HG02870 (cell line): ENCODE results near the gene EXT2.

Source experiments
- ATAC-seq: cut with Tn5 transposase; IDR thresholded peaks from one replicate; pipeline ENCODE4 v1.9.1; 2021; ENCODE audit warnings: mild to moderate bottlenecking, moderate library complexity; ENCODE audit not compliant: unreplicated experiment

The EXT2 gene

GRCh38 chr11:44235765-44236201 is 140.3 kb downstream of the EXT2 start:
- no peak for ATAC-seq

- no peak for ATAC-seq
These were observed 140.8 kb downstream of the EXT2 start for GRCh38 chr11:44236296-44236695.

DNA sequence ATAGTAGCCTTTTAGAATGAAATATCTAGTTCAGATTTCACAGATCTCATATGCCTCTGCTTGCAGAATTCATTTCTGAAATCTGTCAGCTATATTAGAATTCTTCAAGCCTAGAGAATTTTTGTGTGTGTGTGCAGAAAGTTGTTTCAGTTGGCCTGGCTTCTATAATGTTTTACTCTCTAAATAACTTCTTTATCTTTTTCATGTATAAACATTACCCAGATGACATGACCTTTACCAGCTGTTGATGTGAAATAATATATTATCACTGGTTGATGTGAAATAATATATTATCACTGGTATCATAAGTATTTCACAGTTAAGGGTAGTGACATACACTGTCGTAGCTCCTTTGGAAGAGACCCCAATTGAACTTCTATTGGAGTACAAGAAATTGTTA is 141.7 kb downstream of the EXT2 start:
- ATAC-seq, result no peak

DNA sequence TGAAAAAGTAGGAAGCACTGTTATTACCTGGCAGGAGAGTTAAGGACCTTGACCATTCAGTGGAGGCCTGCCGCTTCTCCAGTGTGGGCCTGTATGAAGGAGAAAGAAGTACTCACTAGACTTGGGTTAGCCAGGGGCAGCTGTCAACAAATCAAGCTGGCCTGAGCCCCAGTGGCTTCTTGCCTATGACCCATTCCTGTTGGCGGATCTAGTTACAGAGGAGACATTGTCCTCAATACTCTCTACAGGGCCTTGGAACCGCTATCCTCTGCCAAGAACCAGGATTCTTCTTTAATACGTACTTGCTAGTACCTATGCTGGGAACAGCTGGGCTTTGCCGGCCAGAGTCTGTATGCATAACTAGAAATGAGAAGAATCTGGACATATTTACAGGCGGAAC is 146.4 kb downstream of the EXT2 start:
- no peak for ATAC-seq

DNA sequence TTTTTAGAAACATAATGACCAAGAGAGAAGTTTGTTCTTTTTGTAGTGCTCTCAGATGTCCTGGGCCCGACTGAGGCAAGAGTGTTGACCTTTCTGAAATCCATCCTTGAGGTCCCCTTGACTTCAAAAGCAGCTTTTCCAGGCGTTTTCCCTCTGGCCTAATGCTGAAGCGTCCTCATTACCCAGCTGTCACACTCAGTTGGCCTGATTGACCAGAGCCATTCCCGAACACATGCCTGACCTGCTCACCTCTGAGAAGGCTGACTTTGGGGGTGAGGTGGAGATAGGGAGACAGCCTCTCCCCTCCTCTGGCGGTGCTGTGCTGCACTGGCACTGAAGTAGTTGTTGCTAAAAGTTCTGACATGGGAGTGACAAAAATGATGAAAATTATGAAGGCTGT is 147.6 kb downstream of the EXT2 start:
- ATAC-seq, result no peak

- ATAC-seq, result no peak
These were observed 148.3 kb downstream of the EXT2 start for GRCh38 chr11:44243595-44244343.

- ATAC-seq, result no peak
These were observed 149.3 kb downstream of the EXT2 start for GRCh38 chr11:44244639-44245310.

- no peak for ATAC-seq
These were observed 151.2 kb downstream of the EXT2 start for GRCh38 chr11:44246726-44247125.

GRCh38 chr11:44247508-44247907 is 152.0 kb downstream of the EXT2 start:
- ATAC-seq, result no peak

DNA sequence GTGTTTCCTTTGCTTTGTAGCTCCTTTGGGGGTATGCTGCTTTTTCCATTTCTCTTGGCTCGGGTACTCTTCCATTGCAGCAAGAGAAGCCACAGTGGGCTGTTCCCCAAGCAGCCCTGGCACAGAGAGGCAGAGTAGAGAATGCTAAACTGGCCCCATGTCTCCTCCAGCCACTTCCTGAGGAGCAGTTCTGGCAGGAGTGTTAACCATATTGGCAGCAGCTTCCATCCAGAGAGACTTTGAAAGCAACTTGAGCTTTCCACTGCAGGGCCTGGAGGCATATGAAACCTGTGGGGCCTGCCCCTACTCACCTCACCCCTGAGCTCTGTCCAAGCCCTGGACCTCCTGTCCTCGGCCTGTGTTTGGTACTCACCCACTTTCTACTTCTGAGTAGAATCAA is 152.6 kb downstream of the EXT2 start:
- ATAC-seq, result no peak

DNA sequence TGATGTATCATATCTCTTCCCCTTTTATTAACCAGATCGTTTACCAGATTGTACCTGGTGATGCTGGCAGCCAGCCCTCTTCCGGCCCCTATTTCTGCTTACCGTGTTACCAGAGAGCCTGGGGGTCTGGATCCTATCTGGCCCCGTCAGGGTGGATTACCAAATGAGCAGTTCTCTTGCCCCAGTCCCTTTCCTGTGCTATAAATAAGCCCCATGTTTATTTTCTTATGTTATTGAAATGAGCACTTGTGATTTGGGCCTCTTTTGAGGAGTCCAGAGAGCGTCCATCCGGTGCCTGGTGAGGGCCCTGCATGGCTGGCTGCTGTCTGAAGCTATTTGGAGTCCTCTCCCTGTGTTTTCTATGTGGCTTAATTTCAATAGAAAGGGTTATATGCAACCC is 154.9 kb downstream of the EXT2 start:
- no peak for ATAC-seq

GRCh38 chr11:44252999-44253602 is 157.6 kb downstream of the EXT2 start:
- no peak for ATAC-seq

DNA sequence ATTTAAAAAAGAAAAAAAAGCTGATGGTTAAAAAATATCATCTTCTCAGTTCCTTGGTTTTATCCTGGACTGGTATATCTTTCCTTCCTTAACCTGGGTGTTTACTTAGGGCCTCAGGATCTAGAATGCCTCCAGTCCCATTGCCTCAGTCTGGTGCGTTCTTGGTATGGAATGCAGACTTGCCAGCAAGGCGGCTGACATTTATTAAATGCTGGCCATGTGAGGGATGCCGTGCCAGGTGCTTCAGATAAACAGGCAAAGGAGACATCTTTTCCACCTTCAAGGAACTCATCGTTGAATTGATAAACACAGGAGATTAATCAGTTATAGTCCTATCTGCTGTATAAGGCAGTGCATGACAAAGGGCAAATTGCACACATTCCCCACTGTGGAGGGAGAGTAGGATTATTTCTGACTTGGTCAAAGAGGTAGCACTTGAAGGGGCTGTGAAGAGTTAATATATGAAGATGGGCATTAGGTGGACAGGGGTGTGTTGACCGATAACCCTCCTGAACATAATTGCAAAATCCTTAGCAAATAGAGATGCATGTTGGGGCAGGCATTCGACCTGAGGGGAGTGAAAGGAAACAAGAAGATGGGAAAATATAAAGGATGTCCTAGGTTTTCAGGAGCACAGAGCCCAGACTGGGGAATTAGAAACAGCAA is 160.1 kb downstream of the EXT2 start:
- no peak for ATAC-seq

DNA sequence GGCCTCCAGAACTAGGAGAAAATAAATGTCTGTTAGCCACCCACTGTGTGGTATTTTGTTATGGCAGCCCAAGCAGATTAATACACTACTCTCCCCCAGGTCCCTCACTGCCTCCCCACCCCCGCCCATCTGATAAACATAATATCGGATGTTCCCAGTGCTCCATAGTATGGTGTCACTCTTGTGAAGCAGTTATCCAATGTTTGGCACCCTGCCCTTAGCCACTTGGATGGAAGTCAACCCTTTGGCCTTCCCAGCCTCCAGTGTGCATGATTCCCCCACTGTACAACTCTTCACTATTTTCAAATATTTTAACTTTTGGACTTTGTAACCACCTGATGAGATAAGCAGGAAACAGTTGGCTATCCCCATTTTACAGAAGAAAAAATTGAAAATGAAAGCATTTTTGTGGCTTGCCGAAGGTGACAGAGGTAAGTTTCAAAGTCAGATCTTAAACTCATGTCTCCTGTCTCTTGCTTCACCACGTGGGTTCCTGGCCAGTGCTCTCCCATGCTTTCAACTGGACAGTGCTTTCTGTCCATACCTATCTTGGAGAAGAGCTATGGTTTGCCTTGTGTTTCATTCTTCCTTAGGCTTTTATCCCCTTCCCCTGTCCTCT is 161.3 kb downstream of the EXT2 start:
- ATAC-seq, result no peak

- no peak for ATAC-seq
These were observed 162.1 kb downstream of the EXT2 start for GRCh38 chr11:44257338-44258189.

GRCh38 chr11:44258190-44258489 is 162.7 kb downstream of the EXT2 start:
- ATAC-seq, result no peak

DNA sequence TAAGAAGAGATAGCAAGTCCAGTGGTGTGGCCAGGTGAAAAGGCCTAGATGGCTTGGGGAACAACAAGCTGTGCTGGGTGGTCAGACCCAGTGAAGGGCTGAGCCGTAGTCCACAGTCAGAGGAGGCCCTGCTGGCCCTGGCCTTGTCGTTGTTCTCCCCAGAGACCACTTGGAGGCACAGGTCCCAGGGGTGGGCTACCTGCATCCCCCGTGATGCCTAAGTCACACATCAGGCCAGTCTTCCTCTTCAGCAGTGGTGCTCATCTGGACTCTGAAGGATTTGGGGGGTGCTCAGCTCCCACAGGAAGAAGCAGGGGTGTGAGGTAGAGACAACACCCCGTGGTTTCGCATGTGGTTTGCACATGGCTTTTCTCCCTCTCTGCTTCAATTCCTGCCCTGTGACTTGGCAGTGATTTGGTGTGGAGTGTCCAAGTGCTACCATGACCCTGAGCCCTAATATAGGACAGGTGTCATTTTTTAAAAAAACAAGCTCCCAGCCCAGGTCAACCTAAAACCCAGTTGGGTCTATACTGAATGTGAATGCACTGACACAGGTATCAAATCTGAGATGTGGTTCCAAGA is 163.5 kb downstream of the EXT2 start:
- ATAC-seq, result no peak

GRCh38 chr11:44260081-44260480 is 164.6 kb downstream of the EXT2 start:
- no peak for ATAC-seq

DNA sequence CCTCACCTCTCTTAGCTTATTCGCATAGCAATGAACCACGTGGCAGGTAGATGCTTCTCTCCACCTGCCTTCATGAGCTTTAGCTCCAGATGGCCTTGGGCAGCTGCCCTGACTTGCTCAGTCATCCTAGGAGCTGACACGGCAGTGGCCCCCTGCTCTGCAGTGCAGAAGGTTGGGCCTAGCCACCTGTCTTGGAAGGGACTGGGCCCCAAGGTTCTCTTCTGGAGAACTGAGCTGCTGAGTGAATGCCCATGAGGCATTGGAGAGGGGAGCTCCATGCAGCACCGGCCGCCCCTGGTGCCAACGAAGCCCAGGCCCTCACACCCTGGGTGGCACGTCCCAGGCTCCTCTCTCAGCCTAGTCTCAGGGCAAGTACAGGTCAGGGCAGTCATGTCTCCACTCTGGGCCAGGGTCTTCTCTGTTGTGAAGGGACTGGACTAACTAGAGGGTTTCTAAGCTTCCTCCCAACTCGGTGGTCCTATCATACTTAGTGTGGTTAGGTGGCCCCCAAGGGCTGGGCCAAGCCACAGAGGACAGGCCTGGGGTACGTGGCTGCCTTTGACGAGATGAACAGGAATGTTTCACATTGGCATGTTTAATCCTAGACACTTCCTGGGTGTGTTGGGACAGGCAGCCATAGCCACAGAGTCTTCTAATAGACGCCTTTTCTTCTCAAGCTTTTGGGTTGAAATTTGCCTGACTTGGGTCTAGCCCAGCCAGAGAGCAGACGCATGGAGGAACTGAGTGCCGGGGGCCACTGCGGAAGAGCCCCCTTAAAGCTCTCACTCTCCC is 166.5 kb downstream of the EXT2 start:
- ATAC-seq, result no peak
